Spinal cord (tissue), 10 donors: ENCODE measurements around the gene ETFA. TPM values are rescaled to one million over a fixed set of nuclear protein-coding genes. Genes with fewer than 3 reads are reported as not detected.

ENCODE experiments used
- DNase-seq, 6 donors: peaks; one replicate each; pipeline versions ENCODE4 v3.0.0 to v3.0.0-alpha.2; 2013 to 2015; ENCODE audit warnings: low spot score in 6 of 6, low read depth in 4 of 6
- H3K27ac ChIP-seq: one replicate; pipeline ENCODE4 v1.5.1; 2013; ENCODE audit warnings: low read depth, low read length, control low read depth
- H3K27me3 ChIP-seq: one replicate; pipeline ENCODE4 v1.6.1; 2013; ENCODE audit warnings: low read length; ENCODE audit not compliant: control insufficient read depth, insufficient read depth
- H3K36me3 ChIP-seq: one replicate; pipeline ENCODE4 v1.6.1; 2013; ENCODE audit warnings: low read length; ENCODE audit not compliant: control insufficient read depth, insufficient read depth
- H3K4me1 ChIP-seq: one replicate; pipeline ENCODE4 v1.6.1; 2013; ENCODE audit warnings: low read length; ENCODE audit not compliant: control insufficient read depth, insufficient read depth
- H3K4me3 ChIP-seq: one replicate; pipeline ENCODE4 v1.5.1; 2013; ENCODE audit warnings: low read depth, low read length, control low read depth
- H3K9me3 ChIP-seq: one replicate; pipeline ENCODE4 v1.6.1; 2013; ENCODE audit warnings: low read length; ENCODE audit not compliant: control insufficient read depth, insufficient read depth
- WGBS: methylation state at CpG from one replicate; pipeline ENCODE4 v1.1.5; 2013; ENCODE audit warnings: missing lambda C conversion rate; ENCODE audit not compliant: insufficient coverage; 5-methylcytosine and 5-hydroxymethylcytosine counted together
- polyA plus RNA-seq, 2 donors: library from polyadenylated mRNA; unstranded; fragments of 120-200 nt; gene quantifications; one replicate each; pipeline ENCODE4 v1.2.1, GENCODE V29; 2013; ENCODE audit not compliant: insufficient read length in 2 of 2
- total RNA-seq, 2 donors: library from RNA; depleted of rRNA in 1 of 2; stranded (reverse); fragments of 120-200 nt in 1 of 2; fragments of >200 nt in 1 of 2; gene quantifications; one replicate each; pipeline versions ENCODE4 v1.2.3 to v1.2.4, GENCODE V29; 2013 to 2014
- donor health status: healthy.

The ETFA gene
- total and polyA plus RNA-seq, 4 donors, result 100 to 127 (median 121) TPM

GRCh38 chr15:76176487-76177085 is 134.7 kb downstream of the ETFA start:
- Histone ChIP-seq H3K27me3 (no peaks in the 10 kb centered on the region), H3K27ac (no peak overlapping the region), H3K9me3 (no peaks in the 10 kb centered on the region), H3K36me3 (peaks cover 17% of the 10 kb centered on the region), H3K4me1 (peaks cover 13% of the 10 kb centered on the region), H3K4me3 (no peak overlapping the region)
- DNase-seq, result no peak
- WGBS, result 96% methylated on average over 15 of the region's 15 CpGs

DNA sequence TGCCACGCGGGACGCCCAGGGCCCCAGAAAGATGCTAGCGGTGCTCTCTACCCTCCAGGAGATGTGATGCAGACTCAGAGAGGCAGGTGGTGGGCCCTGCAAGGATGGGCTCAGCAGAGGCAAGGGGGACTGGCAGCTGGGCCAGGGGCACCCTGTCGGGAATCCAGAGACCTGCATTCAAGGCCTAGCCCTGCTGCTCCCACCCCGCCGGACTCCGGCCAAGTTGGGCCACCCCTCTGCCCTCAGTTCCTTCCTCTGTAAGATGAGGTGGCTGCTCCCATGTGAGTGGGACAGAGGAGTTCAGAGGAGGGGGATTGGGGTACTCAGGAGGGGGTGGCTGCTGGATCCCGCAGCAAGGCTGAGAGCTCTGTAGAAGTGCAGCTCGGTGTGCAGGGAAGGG is 135.2 kb downstream of the ETFA start:
- WGBS, result 96% methylated on average over 10 of the region's 10 CpGs
- Histone ChIP-seq H3K9me3 (no peaks in the 10 kb centered on the region), H3K4me1 (peaks cover 13% of the 10 kb centered on the region), H3K4me3 (no peak overlapping the region), H3K36me3 (peaks cover 19% of the 10 kb centered on the region), H3K27me3 (no peaks in the 10 kb centered on the region), H3K27ac (no peak overlapping the region)
- DNase-seq, result no peak

- H3K9me3 ChIP-seq, result no peaks in the 10 kb centered on the region
- 96% methylated on average over 6 of the region's 8 CpGs for WGBS
- no peak overlapping the region for H3K4me3 ChIP-seq
- H3K4me1 ChIP-seq, result peaks cover 13% of the 10 kb centered on the region
- H3K36me3 ChIP-seq, result peaks cover 25% of the 10 kb centered on the region
- H3K27me3 ChIP-seq, result no peaks in the 10 kb centered on the region
- H3K27ac ChIP-seq, result no peak overlapping the region
- no peak for DNase-seq
Observed at GRCh38 chr15:76175442-76175841, 135.8 kb downstream of the ETFA start.

DNA sequence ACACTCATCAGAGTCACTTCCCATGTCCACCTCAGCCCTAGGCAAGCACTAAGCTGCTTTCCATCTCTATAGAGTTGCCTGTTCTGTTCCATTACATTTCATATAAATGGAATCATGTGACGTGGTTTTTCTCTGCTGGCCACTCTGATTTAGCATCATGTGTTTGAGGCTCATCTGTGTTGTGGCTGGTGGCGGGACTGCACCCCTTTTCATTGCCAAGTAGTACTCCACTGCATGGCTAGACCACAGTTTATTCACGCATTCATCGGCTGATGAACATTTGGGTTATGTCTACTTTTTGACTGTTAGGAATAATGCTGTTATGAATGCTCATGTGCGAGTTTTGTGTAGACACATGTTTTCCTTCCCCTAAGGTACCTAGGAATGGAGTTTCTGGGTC is 136.6 kb downstream of the ETFA start:
- peaks cover 29% of the 10 kb centered on the region for H3K36me3 ChIP-seq
- no peak overlapping the region for H3K27ac ChIP-seq
- 100% methylated on average over 1 of the region's 5 CpGs for WGBS
- H3K27me3 ChIP-seq, result no peaks in the 10 kb centered on the region
- H3K4me3 ChIP-seq, result no peak overlapping the region
- no peak for DNase-seq
- no peaks in the 10 kb centered on the region for H3K9me3 ChIP-seq
- peaks cover 13% of the 10 kb centered on the region for H3K4me1 ChIP-seq

DNA sequence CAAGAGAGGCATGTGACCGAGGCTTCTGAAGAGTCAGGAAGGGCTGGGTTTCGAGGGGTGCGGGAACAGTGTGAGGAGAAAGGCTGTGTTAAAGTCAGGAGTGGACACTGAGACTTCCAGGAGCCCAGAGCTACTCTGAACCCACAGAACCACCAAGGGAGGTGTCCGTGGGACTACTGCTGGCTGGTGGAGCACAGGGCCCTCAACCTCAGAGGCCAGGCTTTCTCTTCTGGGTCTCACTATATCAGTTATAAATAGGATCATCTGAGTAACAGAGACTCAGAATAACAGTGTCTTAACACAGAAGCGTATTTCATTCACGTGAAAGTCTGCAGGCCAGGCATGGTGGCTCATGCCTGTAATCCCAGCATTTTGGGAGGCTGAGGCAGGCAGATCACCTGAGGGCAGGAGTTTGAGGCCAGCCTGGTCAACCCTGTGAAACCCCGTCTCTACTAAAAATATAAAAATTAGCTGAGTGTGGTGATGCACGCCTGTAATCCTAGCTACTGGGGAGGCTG is 137.9 kb downstream of the ETFA start:
- H3K36me3 ChIP-seq, result peaks cover 29% of the 10 kb centered on the region
- WGBS, result 94% methylated on average over 7 of the region's 8 CpGs
- no peaks in the 10 kb centered on the region for H3K9me3 ChIP-seq
- no peak overlapping the region for H3K27ac ChIP-seq
- peaks cover 11% of the 10 kb centered on the region for H3K4me1 ChIP-seq
- no peak for DNase-seq
- no peak overlapping the region for H3K4me3 ChIP-seq
- H3K27me3 ChIP-seq, result no peaks in the 10 kb centered on the region

DNA sequence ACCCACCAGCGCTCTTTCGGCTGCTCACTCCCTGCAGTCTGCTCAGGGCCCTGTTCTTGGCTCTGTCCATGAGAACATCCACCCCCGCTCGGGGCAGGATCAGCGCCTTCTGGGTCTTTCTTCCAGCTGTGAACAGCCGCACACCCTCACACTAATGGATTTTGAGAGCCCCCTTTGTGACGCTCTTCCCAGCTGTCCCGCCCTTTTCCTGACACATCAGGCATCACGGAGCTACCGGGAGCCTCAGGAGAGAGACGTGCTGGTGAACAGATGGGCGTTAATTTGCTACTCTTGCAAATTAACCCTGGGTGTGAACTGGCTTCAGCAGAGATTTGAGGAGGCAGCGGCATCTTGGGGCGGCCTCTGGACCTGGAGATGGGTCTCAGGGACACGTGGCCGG is 138.5 kb downstream of the ETFA start:
- H3K4me3 ChIP-seq, result no peak overlapping the region
- H3K27ac ChIP-seq, result no peak overlapping the region
- peak in 1 of 6 donors; percentile 20 for DNase-seq
- no peaks in the 10 kb centered on the region for H3K9me3 ChIP-seq
- H3K4me1 ChIP-seq, result peaks cover 5% of the 10 kb centered on the region
- peaks cover 29% of the 10 kb centered on the region for H3K36me3 ChIP-seq
- no peaks in the 10 kb centered on the region for H3K27me3 ChIP-seq
- WGBS, result 78% methylated on average over 16 of the region's 16 CpGs

DNA sequence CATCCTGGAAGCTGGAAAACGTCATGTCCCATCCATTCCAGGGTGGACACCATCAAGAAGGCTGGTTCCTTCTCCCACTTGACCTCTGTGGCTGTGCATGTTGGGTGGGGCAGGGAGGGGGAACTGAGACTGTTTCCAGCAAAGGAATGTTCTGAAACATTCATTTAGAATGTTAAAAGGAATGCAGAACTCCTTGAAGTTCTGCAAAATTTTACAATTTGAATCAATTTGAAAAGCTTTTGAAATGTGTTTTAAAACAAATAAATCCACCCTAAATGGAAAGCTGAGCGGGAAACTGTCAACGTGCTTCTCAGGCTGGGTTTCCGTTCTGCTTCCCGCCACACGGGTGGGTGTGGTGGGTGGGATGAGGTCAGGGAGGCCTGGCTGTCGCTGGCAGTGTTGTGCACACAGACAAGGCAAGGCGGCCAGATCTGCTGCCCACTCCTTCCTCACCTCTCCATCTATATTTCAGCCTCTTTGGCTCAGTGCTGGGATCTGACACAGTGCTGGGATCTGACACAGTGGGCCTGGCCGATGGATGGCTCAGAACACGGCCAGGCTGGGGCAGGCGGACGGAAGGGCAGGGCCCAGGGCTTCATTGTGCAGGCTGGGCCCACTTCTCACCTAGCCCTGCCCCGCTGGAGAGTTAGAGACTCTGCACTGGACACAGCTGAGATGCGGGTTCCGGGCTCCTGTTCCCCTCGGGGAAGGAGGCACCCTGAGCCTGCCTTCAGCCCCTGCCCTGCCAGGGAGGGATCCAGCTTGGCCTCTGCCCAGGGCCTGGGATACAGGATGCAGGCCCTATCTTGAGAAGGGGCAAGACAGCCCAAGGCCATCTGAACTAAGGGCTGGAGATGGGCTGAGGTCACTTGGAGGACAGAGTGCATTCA is 141.1 kb downstream of the ETFA start:
- no peaks in the 10 kb centered on the region for H3K9me3 ChIP-seq
- H3K27ac ChIP-seq, result peak overlapping the region; percentile 15
- H3K36me3 ChIP-seq, result peaks cover 16% of the 10 kb centered on the region
- H3K27me3 ChIP-seq, result no peaks in the 10 kb centered on the region
- DNase-seq, result no peak
- WGBS, result 93% methylated on average over 8 of the region's 16 CpGs
- no peak overlapping the region for H3K4me3 ChIP-seq
- peaks cover 3% of the 10 kb centered on the region for H3K4me1 ChIP-seq

- DNase-seq, result peak in 1 of 6 donors; percentile 30
- H3K27ac ChIP-seq, result no peak overlapping the region
- no peaks in the 10 kb centered on the region for H3K27me3 ChIP-seq
- H3K4me3 ChIP-seq, result no peak overlapping the region
- peaks cover 19% of the 10 kb centered on the region for H3K36me3 ChIP-seq
- no peaks in the 10 kb centered on the region for H3K9me3 ChIP-seq
- 52% methylated on average over 2 of the region's 4 CpGs for WGBS
- H3K4me1 ChIP-seq, result peaks cover 3% of the 10 kb centered on the region
Observed at GRCh38 chr15:76169018-76169417, 142.3 kb downstream of the ETFA start.

DNA sequence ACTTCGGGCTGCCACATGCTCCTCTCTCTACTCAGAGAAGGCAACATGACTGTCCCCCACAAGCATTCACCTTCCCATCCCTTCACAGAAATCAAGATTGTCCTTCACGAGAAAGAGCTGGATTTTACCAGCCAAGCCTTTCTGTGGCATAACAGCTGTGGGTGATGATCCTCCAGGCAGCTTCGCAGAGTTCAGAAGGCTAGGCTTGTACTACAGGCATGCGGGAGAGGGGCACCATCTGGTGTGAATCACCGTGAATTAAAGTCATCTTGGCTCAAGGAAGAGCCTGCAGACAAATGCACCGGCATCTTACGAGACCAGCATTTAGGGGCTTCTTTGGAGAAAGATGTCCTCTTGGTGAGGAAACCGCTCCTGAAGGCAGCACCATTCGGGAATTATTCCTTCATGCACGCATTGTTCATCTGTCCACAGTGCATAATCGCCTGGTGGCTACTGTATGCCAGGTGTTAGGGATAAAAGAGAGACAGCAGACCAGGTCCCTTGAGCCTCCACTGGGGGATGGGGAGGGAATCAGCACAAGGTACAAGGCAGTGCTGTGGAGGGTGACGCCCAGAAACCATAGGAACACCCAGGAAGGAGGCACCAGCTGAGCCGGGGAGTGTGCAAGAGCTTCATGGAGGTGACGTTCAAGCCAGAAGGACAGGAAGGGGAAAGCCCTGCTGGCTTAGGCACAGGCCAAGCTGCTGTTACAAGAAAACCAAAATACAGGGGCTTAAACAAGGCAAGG is 142.9 kb downstream of the ETFA start:
- Histone ChIP-seq H3K4me3 (no peak overlapping the region), H3K27me3 (no peaks in the 10 kb centered on the region), H3K36me3 (peaks cover 22% of the 10 kb centered on the region), H3K9me3 (no peaks in the 10 kb centered on the region), H3K27ac (no peak overlapping the region), H3K4me1 (peaks cover 5% of the 10 kb centered on the region)
- WGBS, result 91% methylated on average over 14 of the region's 14 CpGs
- DNase-seq, result no peak
